Lung (tissue), 5 donors: ENCODE data around the gene HEG1. TPM values are rescaled to one million over a fixed set of nuclear protein-coding genes. Genes with fewer than 3 reads are reported as not detected.

Source experiments
- polyA plus RNA-seq, 2 donors: library from polyadenylated mRNA; stranded (reverse); fragments of 200-250 nt; gene quantifications; one replicate each; pipeline ENCODE4 v1.2.1, GENCODE V29; 2013
- small RNA-seq: library from RNA; depleted of rRNA; stranded (forward); fragments of <200 nt; gene quantifications from one replicate; pipeline ENCODE3, GENCODE V24; 2014; ENCODE audit warnings: low replicate concordance
- total RNA-seq, 2 donors: library from RNA; depleted of rRNA in 1 of 2; stranded (reverse); fragments of >200 nt in 1 of 2; gene quantifications; one replicate each; pipeline ENCODE4 v1.2.1, GENCODE V29; 2014 to 2021
- donor health status: Bipolar disorder and iron deficiency.
- donor health status: healthy.
- donor health status: DM: yes; HTN: yes; CAD: no.

Gene HEG1
- total and polyA plus RNA-seq, 4 donors: 18.0 to 115 (median 65.7) TPM

Small RNA genes lying within 50 kb of the gene (small RNA-seq; reads per million reads assigned to genes)
- not detected for gene RNA5SP137

Other genes with a start within 250 kb of the HEG1 start
- gene ITGB5, start 168.6 kb downstream of the HEG1 start, total RNA-seq: 100 to 1,000 TPM in 1 of 2 donors, 10 to 100 TPM in 1; 45.2 to 126 TPM
- gene ITGB5, start 168.6 kb downstream of the HEG1 start, polyA plus RNA-seq: 10 to 100 TPM; 21.0 to 42.3 TPM
- gene MUC13, start 121.2 kb downstream of the HEG1 start, total RNA-seq: under 1 TPM in 1 of 2 donors, not detected in 1; 0.43 TPM
- 1 to 10 TPM in 1 of 2 donors, under 1 TPM in 1; 0.49 to 6.6 TPM for gene MUC13, start 121.2 kb downstream of the HEG1 start, polyA plus RNA-seq
- gene SLC12A8, start 156.8 kb upstream of the HEG1 start, total RNA-seq: 1 to 10 TPM; 5.9 to 9.8 TPM
- 1 to 10 TPM; 3.1 to 5.7 TPM for gene SLC12A8, start 156.8 kb upstream of the HEG1 start, polyA plus RNA-seq